ENCODE data around the gene HMGB4.

GRCh38 chr1:33895396-33895795 lies 31.5 kb downstream of the HMGB4 start:
- TF ChIP-seq POLR2A (IDR thresholded peaks at IDR 0.05; ENCODE audit: low read depth) (no peak), POLR2AphosphoS5 (IDR thresholded peaks at IDR 0.05) (no peak), EP300 (IDR thresholded peaks at IDR 0.05) (no peak)
- TF ChIP-seq, protein P1, sequence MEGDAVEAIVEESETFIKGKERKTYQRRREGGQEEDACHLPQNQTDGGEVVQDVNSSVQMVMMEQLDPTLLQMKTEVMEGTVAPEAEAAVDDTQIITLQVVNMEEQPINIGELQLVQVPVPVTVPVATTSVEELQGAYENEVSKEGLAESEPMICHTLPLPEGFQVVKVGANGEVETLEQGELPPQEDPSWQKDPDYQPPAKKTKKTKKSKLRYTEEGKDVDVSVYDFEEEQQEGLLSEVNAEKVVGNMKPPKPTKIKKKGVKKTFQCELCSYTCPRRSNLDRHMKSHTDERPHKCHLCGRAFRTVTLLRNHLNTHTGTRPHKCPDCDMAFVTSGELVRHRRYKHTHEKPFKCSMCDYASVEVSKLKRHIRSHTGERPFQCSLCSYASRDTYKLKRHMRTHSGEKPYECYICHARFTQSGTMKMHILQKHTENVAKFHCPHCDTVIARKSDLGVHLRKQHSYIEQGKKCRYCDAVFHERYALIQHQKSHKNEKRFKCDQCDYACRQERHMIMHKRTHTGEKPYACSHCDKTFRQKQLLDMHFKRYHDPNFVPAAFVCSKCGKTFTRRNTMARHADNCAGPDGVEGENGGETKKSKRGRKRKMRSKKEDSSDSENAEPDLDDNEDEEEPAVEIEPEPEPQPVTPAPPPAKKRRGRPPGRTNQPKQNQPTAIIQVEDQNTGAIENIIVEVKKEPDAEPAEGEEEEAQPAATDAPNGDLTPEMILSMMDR (IDR thresholded peaks at IDR 0.05) = no peak

All from esophagus muscularis mucosa (tissue), 4 donors.